GM19035 (cell line): ENCODE results near the gene PCDHA4.
"Not testable (repeated sequence)": the region's sequence is repeated elsewhere in the genome, so short reads cannot be mapped to it uniquely, and the experiment has no call there.

Experiments used
- ATAC-seq: cut with Tn5 transposase; IDR thresholded peaks from one replicate; pipeline ENCODE4 v1.9.1; 2021; ENCODE audit not compliant: unreplicated experiment

The PCDHA4 gene

DNA sequence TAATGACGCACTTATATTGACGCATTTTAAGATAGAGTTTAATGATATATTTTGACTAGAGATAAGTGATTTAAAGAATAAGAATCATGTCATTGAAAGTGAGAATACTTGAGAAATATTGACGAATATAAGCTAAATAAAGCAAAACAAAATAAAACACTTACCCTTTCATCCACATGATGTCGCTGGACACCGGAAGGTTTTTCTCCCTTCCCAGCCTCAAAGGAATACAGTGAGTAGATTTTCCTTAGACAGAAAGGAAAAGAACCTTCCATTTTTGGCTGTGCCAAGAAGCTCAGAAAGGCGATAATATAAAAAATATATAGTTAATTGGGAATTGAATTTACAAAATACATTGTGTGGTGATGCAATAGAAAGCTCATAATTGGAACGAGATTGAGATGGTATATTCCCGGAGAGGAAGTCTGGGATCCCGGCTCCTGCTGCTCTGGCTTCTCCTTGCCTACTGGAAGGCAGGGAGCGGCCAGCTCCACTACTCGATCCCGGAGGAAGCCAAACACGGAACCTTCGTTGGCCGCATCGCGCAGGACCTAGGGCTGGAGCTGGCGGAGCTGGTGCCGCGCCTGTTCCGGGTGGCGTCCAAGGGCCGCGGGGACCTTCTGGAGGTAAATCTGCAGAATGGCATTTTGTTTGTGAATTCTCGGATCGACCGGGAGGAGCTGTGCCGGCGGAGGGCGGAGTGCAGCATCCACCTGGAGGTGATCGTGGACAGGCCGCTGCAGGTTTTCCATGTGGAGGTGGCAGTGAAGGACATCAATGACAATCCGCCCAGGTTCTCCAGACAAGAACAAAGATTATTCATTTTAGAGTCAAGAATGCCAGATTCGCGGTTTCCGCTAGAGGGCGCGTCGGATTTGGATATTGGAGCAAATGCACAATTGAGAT lies 14.8 kb downstream of the PCDHA4 start, which contains the start of gene PCDHA5:
TSS of gene PCDHA5 (plus strand) at position 239 of the 906 bp plus-strand sequence.
- ATAC-seq = no peak

DNA sequence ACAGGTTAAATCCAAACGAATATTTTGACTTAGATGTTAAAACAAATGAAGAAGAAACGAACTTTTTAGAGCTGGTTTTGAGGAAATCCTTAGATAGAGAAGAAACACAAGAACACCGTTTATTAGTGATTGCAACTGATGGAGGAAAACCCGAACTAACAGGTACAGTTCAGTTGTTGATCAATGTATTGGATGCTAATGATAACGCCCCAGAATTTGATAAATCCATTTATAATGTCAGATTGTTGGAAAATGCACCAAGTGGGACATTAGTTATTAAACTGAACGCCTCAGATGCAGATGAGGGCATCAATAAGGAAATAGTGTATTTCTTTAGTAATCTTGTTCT lies 15.4 kb downstream of the PCDHA4 start:
- ATAC-seq = no peak

DNA sequence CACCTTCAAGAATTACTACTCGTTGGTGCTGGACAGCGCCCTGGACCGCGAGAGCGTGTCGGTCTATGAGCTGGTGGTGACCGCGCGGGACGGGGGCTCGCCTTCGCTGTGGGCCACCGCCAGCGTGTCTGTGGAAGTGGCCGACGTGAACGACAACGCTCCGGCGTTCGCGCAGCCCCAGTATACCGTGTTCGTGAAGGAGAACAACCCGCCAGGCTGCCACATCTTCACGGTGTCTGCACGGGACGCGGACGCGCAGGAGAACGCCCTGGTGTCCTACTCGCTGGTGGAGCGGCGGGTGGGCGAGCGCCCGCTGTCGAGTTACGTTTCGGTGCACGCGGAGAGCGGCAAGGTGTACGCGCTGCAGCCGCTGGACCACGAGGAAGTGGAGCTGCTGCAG lies 16.1 kb downstream of the PCDHA4 start:
- not testable (repeated sequence) for ATAC-seq

DNA sequence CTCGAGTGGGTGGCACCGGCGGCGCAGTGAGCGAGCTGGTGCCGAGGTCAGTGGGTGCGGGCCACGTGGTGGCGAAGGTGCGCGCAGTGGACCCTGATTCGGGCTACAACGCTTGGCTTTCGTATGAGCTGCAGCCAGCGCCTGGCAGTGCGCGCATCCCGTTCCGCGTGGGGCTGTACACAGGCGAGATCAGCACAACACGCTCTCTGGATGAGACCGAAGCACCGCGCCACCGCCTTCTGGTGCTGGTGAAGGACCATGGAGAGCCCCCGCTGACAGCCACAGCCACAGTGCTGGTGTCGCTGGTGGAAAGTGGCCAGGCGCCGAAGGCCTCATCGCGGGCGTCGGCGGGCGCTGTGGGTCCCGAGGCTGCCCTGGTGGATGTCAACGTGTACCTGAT lies 16.6 kb downstream of the PCDHA4 start:
- ATAC-seq = no peak

DNA sequence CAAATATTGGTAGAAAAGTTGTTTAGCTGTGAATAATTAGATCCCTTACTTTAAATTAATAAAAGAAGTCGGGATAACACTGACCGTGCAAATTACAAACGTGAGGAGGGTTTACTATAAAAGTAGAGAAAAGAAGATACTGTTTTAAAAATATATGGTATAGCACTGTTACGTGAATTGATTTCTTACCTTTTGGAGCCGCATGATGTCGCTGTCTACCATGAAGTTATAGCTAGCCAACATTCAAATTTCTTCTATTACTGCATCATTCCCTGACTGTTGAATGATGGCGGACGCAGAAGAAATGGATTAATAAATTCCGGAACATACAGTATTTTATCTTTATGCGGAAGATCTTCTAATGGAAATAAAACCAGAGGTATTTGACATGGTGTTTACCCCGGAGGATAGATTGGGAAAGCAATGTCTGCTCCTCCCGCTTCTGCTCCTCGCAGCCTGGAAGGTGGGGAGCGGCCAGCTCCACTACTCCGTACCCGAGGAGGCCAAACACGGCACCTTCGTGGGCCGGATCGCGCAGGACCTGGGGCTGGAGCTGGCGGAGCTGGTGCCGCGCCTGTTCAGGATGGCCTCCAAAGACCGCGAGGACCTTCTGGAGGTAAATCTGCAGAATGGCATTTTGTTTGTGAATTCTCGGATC lies 21.0 kb downstream of the PCDHA4 start, which contains the start of gene PCDHA6:
TSS of gene PCDHA6 (plus strand) at position 257 of the 658 bp plus-strand sequence. CDS start at position 389, 132 bp downstream.
- ATAC-seq = no peak

DNA sequence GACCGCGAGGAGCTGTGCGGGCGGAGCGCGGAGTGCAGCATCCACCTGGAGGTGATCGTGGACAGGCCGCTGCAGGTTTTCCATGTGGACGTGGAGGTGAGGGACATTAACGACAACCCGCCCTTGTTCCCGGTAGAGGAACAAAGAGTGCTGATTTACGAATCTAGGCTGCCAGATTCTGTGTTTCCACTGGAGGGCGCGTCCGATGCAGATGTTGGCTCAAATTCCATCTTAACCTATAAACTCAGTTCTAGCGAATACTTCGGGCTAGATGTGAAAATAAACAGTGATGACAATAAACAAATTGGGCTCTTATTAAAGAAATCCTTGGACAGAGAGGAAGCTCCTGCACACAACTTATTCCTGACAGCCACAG lies 21.5 kb downstream of the PCDHA4 start:
- no peak for ATAC-seq

DNA sequence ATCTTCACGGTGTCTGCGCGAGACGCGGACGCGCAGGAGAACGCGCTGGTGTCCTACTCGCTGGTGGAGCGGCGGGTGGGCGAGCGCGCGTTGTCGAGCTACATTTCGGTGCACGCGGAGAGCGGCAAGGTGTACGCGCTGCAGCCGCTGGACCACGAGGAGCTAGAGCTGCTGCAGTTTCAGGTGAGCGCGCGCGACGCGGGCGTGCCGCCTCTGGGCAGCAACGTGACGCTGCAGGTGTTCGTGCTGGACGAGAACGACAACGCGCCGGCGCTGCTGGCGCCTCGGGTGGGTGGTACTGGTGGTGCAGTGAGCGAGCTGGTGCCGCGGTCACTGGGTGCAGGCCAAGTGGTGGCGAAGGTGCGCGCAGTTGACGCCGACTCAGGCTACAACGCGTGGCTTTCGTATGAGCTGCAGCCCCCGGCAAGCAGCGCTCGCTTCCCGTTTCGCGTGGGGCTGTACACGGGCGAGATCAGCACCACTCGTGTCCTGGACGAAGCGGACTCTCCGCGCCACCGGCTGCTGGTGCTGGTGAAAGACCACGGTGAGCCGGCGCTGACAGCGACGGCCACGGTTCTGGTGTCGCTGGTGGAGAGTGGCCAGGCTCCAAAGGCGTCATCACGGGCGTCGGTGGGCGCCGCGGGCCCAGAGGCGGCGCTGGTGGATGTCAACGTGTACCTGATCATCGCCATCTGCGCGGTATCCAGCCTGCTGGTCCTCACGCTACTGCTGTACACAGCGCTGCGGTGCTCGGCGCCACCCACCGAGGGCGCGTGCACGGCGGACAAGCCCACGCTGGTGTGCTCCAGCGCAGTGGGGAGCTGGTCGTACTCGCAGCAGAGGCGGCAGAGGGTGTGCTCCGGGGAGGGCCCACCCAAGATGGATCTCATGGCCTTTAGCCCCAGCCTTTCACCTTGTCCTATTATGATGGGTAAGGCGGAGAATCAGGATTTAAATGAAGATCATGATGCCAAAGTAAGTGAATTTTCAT lies 22.9 kb downstream of the PCDHA4 start:
- not testable (repeated sequence) for ATAC-seq

DNA sequence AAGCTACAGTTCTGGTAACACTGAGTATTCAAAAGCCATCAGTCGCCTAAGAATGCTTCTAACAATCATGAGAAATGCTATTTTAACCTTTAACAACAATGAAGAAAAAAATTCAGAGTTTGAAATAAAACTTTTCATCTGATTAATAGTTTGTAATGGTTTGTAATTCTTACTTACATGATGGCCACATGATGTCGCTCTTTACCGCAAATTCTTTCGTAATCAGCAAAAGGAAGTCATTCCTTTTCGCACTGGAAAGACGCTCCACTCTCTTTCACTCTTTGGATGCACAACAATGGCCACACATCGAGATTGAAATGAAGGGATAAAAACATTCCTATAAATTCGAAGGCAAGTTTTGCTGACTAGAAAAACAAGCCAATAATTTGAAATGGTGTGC lies 27.1 kb downstream of the PCDHA4 start, which contains the start of gene PCDHA7:
TSS of gene PCDHA7 (plus strand) at position 277 of the 400 bp plus-strand sequence. CDS start at position 392, 115 bp downstream.
- no peak for ATAC-seq

DNA sequence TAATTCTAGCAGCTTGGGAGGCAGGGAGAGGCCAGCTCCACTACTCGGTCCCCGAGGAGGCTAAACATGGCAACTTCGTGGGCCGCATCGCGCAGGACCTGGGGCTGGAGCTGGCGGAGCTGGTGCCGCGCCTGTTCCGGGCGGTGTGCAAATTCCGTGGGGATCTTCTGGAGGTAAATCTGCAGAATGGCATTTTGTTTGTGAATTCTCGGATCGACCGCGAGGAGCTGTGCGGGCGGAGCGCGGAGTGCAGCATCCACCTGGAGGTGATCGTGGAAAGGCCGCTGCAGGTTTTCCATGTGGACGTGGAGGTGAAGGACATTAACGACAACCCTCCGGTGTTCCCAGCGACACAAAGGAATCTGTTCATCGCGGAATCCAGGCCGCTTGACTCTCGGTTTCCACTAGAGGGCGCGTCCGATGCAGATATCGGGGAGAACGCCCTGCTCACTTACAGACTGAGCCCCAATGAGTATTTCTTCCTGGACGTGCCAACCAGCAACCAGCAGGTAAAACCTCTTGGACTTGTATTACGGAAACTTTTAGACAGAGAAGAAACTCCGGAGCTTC lies 27.7 kb downstream of the PCDHA4 start:
- not testable (repeated sequence) for ATAC-seq

DNA sequence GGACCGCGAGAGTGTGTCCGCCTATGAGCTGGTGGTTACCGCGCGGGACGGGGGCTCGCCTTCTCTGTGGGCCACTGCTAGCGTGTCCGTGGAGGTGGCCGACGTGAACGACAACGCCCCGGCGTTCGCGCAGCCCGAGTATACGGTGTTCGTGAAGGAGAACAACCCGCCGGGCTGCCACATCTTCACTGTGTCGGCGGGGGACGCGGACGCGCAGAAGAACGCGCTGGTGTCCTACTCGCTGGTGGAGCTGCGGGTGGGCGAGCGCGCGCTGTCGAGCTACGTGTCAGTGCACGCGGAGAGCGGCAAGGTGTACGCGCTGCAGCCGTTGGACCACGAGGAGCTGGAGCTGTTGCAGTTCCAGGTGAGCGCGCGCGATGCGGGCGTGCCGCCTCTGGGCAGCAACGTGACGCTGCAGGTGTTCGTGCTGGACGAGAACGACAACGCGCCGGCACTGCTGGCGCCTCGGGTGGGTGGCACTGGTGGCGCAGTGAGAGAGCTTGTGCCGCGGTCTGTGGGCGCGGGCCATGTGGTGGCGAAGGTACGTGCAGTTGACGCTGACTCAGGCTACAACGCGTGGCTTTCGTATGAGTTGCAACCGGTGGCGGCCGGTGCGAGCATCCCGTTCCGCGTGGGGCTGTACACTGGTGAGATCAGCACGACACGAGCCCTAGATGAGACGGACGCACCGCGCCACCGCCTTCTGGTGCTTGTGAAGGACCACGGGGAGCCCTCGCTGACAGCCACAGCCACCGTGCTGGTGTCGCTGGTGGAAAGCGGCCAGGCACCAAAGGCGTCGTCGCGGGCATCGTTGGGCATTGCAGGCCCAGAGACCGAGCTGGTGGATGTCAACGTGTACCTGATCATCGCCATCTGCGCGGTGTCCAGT lies 29.0 kb downstream of the PCDHA4 start:
- ATAC-seq = no peak

DNA sequence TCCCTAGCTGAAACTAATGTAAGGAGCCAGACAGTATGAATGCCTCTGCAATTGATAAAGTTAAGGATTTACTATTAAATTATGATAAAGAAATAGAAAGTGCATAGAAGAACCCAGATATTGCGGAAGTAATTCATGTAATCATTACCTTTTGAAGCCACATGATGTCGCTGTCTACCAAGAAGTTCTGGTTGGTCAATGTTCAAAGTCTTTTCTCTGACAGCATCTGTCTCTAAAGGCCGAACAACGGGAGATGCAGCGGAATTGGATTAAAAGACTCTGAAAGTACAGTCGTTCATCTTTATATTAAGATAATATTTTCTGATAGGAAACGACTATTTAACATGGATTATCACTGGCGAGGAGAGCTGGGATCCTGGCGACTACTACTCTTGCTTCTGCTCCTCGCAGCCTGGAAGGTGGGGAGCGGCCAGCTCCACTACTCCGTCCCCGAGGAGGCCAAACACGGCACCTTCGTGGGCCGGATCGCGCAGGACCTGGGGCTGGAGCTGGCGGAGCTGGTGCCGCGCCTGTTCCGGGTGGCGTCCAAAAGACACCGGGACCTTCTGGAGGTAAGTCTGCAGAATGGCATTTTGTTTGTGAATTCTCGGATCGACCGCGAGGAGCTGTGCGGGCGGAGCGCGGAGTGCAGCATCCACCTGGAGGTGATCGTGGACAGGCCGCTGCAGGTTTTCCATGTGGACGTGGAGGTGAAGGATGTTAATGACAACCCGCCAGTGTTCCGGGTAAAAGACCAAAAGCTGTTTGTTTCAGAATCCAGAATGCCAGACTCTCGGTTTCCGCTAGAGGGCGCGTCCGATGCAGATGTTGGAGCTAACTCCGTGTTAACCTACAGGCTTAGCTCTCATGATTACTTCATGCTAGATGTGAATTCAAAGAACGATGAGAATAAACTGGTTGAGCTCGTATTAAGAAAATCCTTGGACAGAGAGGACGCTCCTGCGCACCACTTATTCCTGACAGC lies 34.4 kb downstream of the PCDHA4 start, which contains the start of gene PCDHA8:
TSS of gene PCDHA8 (plus strand) at position 210 of the 985 bp plus-strand sequence. CDS start at position 345, 135 bp downstream.
- no peak for ATAC-seq

DNA sequence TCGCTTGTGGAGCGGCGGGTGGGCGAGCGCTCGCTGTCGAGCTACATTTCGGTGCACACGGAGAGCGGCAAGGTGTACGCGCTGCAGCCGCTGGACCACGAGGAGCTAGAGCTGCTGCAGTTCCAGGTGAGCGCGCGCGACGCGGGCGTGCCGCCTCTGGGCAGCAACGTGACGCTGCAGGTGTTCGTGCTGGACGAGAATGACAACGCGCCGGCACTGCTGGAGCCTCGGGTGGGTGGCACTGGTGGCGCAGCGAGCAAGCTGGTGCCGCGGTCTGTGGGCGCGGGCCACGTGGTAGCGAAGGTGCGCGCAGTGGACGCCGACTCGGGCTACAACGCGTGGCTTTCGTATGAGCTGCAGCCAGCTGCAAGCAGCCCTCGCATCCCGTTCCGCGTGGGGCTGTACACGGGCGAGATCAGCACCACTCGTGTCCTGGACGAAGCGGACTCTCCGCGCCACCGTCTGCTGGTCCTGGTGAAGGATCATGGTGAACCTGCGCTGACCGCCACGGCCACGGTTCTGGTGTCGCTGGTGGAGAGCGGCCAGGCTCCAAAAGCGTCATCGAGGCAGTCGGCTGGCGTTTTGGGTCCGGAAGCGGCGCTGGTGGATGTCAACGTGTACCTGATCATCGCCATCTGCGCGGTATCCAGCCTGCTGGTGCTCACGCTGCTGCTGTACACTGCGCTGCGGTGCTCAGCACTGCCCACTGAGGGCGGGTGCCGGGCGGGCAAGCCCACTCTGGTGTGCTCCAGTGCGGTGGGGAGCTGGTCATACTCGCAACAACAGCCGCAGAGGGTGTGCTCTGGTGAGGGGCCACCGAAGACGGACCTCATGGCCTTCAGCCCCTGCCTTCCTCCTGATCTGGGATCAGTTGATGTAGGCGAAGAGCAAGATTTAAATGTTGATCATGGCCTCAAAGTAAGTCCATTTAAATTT lies 36.2 kb downstream of the PCDHA4 start:
- no peak for ATAC-seq

DNA sequence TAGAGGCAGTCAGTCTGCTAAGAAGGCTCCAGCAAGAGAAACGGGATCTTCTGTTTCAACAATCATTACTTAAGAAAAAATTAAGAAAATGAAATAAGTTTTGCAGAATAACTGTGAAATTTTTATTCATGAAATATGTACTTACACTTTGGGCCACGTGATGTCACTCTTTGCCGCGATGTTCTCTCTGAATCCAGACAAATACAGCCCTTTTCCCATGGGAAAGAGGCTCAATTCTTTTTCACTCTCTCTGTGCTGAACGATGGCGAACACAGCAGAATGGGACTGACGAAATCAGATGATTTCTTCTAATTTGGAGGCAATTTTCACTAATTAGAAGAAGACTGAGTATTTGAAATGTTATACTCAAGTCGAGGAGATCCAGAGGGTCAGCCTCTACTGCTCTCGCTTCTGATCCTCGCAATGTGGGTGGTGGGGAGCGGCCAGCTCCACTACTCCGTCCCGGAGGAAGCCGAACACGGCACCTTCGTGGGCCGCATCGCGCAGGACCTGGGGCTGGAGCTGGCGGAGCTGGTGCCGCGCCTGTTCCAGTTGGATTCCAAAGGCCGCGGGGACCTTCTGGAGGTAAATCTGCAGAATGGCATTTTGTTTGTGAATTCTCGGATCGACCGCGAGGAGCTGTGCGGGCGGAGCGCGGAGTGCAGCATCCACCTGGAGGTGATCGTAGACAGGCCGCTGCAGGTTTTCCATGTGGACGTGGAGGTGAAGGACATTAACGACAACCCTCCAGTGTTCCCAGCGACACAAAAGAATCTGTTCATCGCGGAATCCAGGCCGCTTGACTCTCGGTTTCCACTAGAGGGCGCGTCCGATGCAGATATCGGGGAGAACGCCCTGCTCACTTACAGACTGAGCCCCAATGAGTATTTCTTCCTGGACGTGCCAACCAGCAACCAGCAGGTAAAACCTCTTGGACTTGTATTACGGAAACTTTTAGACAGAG lies 41.6 kb downstream of the PCDHA4 start, which contains the start of gene PCDHA9:
TSS of gene PCDHA9 (plus strand) at position 244 of the 964 bp plus-strand sequence. CDS start at position 358, 114 bp downstream.
- not testable (repeated sequence) for ATAC-seq

DNA sequence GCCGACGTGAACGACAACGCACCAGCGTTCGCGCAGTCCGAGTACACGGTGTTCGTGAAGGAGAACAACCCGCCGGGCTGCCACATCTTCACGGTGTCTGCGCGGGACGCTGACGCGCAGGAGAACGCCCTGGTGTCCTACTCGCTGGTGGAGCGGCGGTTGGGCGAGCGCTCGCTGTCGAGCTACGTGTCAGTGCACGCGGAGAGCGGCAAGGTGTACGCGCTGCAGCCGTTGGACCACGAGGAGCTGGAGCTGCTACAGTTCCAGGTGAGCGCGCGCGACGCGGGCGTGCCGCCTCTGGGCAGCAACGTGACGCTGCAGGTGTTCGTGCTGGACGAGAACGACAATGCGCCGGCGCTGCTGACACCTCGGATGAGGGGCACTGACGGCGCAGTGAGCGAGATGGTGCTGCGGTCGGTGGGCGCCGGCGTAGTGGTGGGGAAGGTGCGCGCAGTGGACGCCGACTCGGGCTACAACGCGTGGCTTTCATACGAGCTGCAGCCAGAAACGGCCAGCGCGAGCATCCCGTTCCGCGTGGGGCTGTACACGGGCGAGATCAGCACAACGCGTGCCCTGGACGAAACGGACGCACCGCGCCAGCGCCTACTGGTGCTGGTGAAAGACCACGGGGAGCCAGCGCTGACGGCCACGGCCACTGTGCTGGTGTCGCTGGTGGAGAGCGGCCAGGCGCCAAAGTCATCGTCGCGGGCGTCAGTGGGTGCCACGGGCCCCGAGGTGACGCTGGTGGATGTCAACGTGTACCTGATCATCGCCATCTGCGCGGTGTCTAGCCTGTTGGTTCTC lies 43.2 kb downstream of the PCDHA4 start:
- not testable (repeated sequence) for ATAC-seq
